HepG2 (cell line): ENCODE results near the gene SCAANT1. TPM values are rescaled to one million over a fixed set of nuclear protein-coding genes. Genes with fewer than 3 reads are reported as not detected.

ENCODE experiments used
- ATAC-seq: fragments of 200-7000 bp; cut with Tn5 transposase; 3 replicates; pipeline ENCODE4 v1.9.1; 2020; ENCODE audit warnings: mild to moderate bottlenecking, moderate library complexity
- BruUV-seq: library from RNA; stranded (reverse); fragments of 400-500 nt; replicated peaks from 2 replicates; lab custom pipeline; 2021; lab: Mats Ljungman, UMichigan
- CTCF ChIA-PET: fragments of 300-600 bp; formaldehyde crosslinking; extraction: SDS; loops from one replicate; lab custom pipeline; 2021; ENCODE audit warnings: low total read pairs, inconsistent platforms, low intra/inter-chr PET ratio; lab: Yijun Ruan, JAX
- POLR2A ChIA-PET: fragments of 350-600 bp; sonication (Branson Sonifier 250); formaldehyde crosslinking; loops from one replicate; lab custom pipeline; 2020; ENCODE audit warnings: antibody characterized with exemption, inconsistent platforms; lab: Yijun Ruan, JAX
- DNase-seq: peaks from one replicate; pipeline ENCODE4 v3.0.0-alpha.2; 2015; ENCODE audit warnings: low spot score
- FAIRE-seq: peaks from 3 replicates; lab custom pipeline; 2011; peaks lifted over from hg19 to GRCh38; lab: Jason Lieb, UNC
- H2AFZ ChIP-seq: one replicate; pipeline ENCODE4 v1.6.1; 2011; ENCODE audit warnings: low read length, inconsistent platforms
- H3K27ac ChIP-seq: fragments of 300-600 bp; 3 replicates; pipeline ENCODE4 v1.8.0; 2011; ENCODE audit warnings: mixed run types, mild to moderate bottlenecking, mixed read lengths, low read length, inconsistent platforms; ENCODE audit not compliant: insufficient read depth; ENCODE audit errors: extremely low read length
- H3K27me3 ChIP-seq, 2 experiments: fragments of 200-600 bp in 1 of 2; 2 replicates in 1 of 2; 3 replicates in 1 of 2; pipeline versions ENCODE4 v1.6.0 to v1.8.0; 2011; ENCODE audit warnings: low read length in 2 of 2, mild to moderate bottlenecking in 2 of 2, moderate library complexity in 2 of 2, inconsistent platforms in 1 of 2; ENCODE audit not compliant: insufficient read depth in 2 of 2, control insufficient read depth in 1 of 2
- H3K36me3 ChIP-seq, 2 experiments: fragments of 200-600 bp in 1 of 2; replicated peaks in 1 of 2; 2 replicates in 1 of 2; 3 replicates in 1 of 2; pipeline versions ENCODE4 v1.5.1 to v1.8.0; 2011; ENCODE audit warnings: low read length in 2 of 2, inconsistent platforms in 1 of 2; ENCODE audit not compliant: insufficient read depth in 2 of 2, control insufficient read depth in 1 of 2
- H3K4me1 ChIP-seq: 2 replicates; pipeline ENCODE4 v1.5.1; 2012; ENCODE audit warnings: low read length, inconsistent platforms; ENCODE audit not compliant: insufficient read depth
- H3K4me2 ChIP-seq: 2 replicates; pipeline ENCODE4 v1.6.0; 2011; ENCODE audit warnings: low read depth, low read length, inconsistent platforms
- H3K4me3 ChIP-seq, 3 experiments: fragments of 200-600 bp in 1 of 3; sonication (generic), shearing (Covaris generic) in 1 of 3; replicated peaks in 1 of 3; 2 replicates each; pipeline ENCODE4 v1.5.1; 2011 to 2016; ENCODE audit warnings: low read length in 3 of 3, inconsistent platforms in 2 of 3, low read depth in 2 of 3, mild to moderate bottlenecking in 2 of 3, control low read depth in 1 of 3, mixed read lengths in 1 of 3; ENCODE audit not compliant: insufficient read depth in 1 of 3
- H3K79me2 ChIP-seq: one replicate; pipeline ENCODE4 v1.6.1; 2011; ENCODE audit warnings: low read length, inconsistent platforms; ENCODE audit not compliant: insufficient read depth
- H3K9ac ChIP-seq: 2 replicates; pipeline ENCODE4 v1.6.0; 2011; ENCODE audit warnings: mild to moderate bottlenecking, low read depth, low read length, inconsistent platforms; ENCODE audit not compliant: insufficient read depth
- H3K9me3 ChIP-seq: 2 replicates; pipeline ENCODE4 v1.5.1; 2012; ENCODE audit warnings: mild to moderate bottlenecking, low read length
- H4K20me1 ChIP-seq: 2 replicates; pipeline ENCODE4 v1.6.0; 2011; ENCODE audit warnings: inconsistent platforms, mild to moderate bottlenecking, low read length, moderate library complexity; ENCODE audit not compliant: insufficient read depth
- CHCHD3 ChIP-seq: sonication (generic); formaldehyde crosslinking; IDR thresholded peaks from 2 replicates; pipeline ENCODE4 v1.8.0; 2022; ENCODE audit warnings: mild to moderate bottlenecking, missing genetic modification reagents, moderate library complexity
- CREB3 ChIP-seq: sonication (generic); formaldehyde crosslinking; IDR thresholded peaks from 2 replicates; pipeline ENCODE4 v1.5.0; 2020; ENCODE audit warnings: missing genetic modification reagents
- GTF2F1 ChIP-seq: fragments of 150-350 bp; IDR thresholded peaks from 2 replicates; pipeline ENCODE4 v1.6.1; 2014; ENCODE audit warnings: low read length
- HNRNPK ChIP-seq: fragments of 200-400 bp; formaldehyde crosslinking; IDR thresholded peaks from 2 replicates; pipeline ENCODE4 v1.6.1; 2018; ENCODE audit warnings: low read length, low read depth, moderate library complexity, mild to moderate bottlenecking; ENCODE audit not compliant: poor library complexity, severe bottlenecking
- HNRNPLL ChIP-seq: fragments of 200-400 bp; formaldehyde crosslinking; IDR thresholded peaks from 2 replicates; pipeline ENCODE4 v1.6.1; 2017; ENCODE audit warnings: mild to moderate bottlenecking, low read depth, low read length; ENCODE audit not compliant: poor library complexity, severe bottlenecking
- KAT8 ChIP-seq: IDR thresholded peaks from 2 replicates; pipeline ENCODE4 v1.6.1; 2016; ENCODE audit warnings: missing genetic modification reagents, missing compliant biosample characterization
- NCOR1 ChIP-seq: fragments of 200-600 bp; sonication (generic); IDR thresholded peaks from 2 replicates; pipeline ENCODE4 v1.7.0; 2017; ENCODE audit warnings: antibody characterized with exemption, low read length, borderline replicate concordance
- NR2F2 ChIP-seq: IDR thresholded peaks from 2 replicates; pipeline ENCODE4 v1.6.1; 2012; ENCODE audit warnings: low read depth, inconsistent platforms, borderline replicate concordance
- PRDM10 ChIP-seq: sonication (generic); formaldehyde crosslinking; IDR thresholded peaks from 2 replicates; pipeline ENCODE4 v1.4.0; 2020; ENCODE audit warnings: low read depth, missing genetic modification reagents
- RFXANK ChIP-seq: IDR thresholded peaks from 2 replicates; pipeline ENCODE4 v1.6.1; 2016
- SCMH1 ChIP-seq: sonication (generic); formaldehyde crosslinking; IDR thresholded peaks from 2 replicates; pipeline ENCODE4 v1.9.0; 2021; ENCODE audit warnings: missing genetic modification reagents, mild to moderate bottlenecking, borderline replicate concordance
- TARDBP ChIP-seq: sonication (generic); formaldehyde crosslinking; IDR thresholded peaks from 2 replicates; pipeline ENCODE4 v1.8.0; 2022; ENCODE audit warnings: mild to moderate bottlenecking, missing genetic modification reagents
- ZNF605 ChIP-seq: sonication (generic); formaldehyde crosslinking; IDR thresholded peaks from 2 replicates; pipeline ENCODE4 v1.8.0; 2022; ENCODE audit warnings: mild to moderate bottlenecking, missing genetic modification reagents
- ZNF619 ChIP-seq: sonication (generic); formaldehyde crosslinking; IDR thresholded peaks from 2 replicates; pipeline ENCODE4 v1.4.0; 2020; ENCODE audit warnings: mild to moderate bottlenecking, missing genetic modification reagents
- ZNF816 ChIP-seq: sonication (generic); formaldehyde crosslinking; IDR thresholded peaks from 2 replicates; pipeline ENCODE4 v1.8.0; 2022; ENCODE audit warnings: missing genetic modification reagents, mild to moderate bottlenecking, borderline replicate concordance
- WGBS: methylation state at CpG from one replicate; pipeline ENCODE4 v1.1.6; 2017; ENCODE audit warnings: low lambda C conversion rate; 5-methylcytosine and 5-hydroxymethylcytosine counted together
- in situ Hi-C: cut with HindIII; loops from 2 replicates; pipeline ENCODE4 v1.10.0; 2017; ENCODE audit warnings: low pct_unique_long_range_greater_than_20kb; ENCODE audit not compliant: extremely low pct_ligation_motif_present
- intact Hi-C: fragments of 100-400 bp; cut with micrococcal nuclease; formaldehyde crosslinking; loops from one replicate; pipeline ENCODE4 v1.10.0; 2022; ENCODE audit not compliant: unreplicated experiment
- polyA plus RNA-seq, 8 experiments: library from polyadenylated mRNA; depleted of rRNA in 3 of 8; stranded (reverse) in 7 of 8; unstranded in 1 of 8; fragments of >200 nt; fragmentation: Illumina TruSeq in 4 of 8; extraction: Trizol in 4 of 8; gene quantifications; 2 replicates each; pipeline versions ENCODE4 v1.2.1 to v1.2.3, GENCODE V29; 2011 to 2016; ENCODE audit warnings: low read depth in 4 of 8, missing spikeins in 1 of 8, mixed read lengths in 1 of 8; ENCODE audit not compliant: insufficient read depth in 1 of 8
- total RNA-seq, 5 experiments: library from RNA; depleted of rRNA; stranded (reverse); fragments of >200 nt; fragmentation: Illumina TruSeq; extraction: Trizol; gene quantifications; 2 replicates each; pipeline ENCODE4 v1.2.3, GENCODE V29; 2016; ENCODE audit warnings: low read depth in 1 of 5

SCAANT1 gene
- total and polyA plus RNA-seq, 2 of the 13 experiments (the other 11 are each of a cell fraction or from before 2014, with no cell fraction given) = not detected

GRCh38 chr3:63959146-63959545 lies 47.0 kb upstream of the SCAANT1 start:
- Histone ChIP-seq H2AFZ (no peak overlapping the region), H3K9ac (no peak overlapping the region), H3K4me1 (peaks cover 7% of the 10 kb centered on the region; the same call in 1 of the 2 replicates), H3K27me3 (no peaks in the 10 kb centered on the region), H3K36me3 (peaks cover 3 to 17% of the 10 kb centered on the region in 2 experiments; a peak in 4 of 5 replicates), H4K20me1 (no peaks in the 10 kb centered on the region), H3K27ac (no peak overlapping the region), H3K9me3 (no peaks in the 10 kb centered on the region), H3K4me2 (no peak overlapping the region), H3K4me3 (no peak overlapping the region), H3K79me2 (peaks cover 6% of the 10 kb centered on the region)
- no peak for DNase-seq
- WGBS = 94% methylated on average over 3 of the region's 3 CpGs
- no TSS peak for BruUV-seq
- in situ Hi-C loops (no loop called here), intact Hi-C loops (no loop called here)
- CTCF ChIA-PET = no interaction called here
- TF ChIP-seq NCOR1 (no peak), SCMH1 (CRISPR knock-in tag) (no peak), GTF2F1 (no peak), CREB3 (CRISPR knock-in tag) (no peak), ZNF619 (CRISPR knock-in tag) (no peak), TARDBP (no peak), HNRNPLL (no peak), KAT8 (CRISPR knock-in tag) (no peak), CHCHD3 (CRISPR knock-in tag) (no peak), ZNF605 (CRISPR knock-in tag) (no peak), HNRNPK (no peak), PRDM10 (CRISPR knock-in tag) (no peak), RFXANK (CRISPR knock-in tag) (no peak), NR2F2 (no peak), ZNF816 (CRISPR knock-in tag) (no peak)
- POLR2A ChIA-PET = no interaction called here
- ATAC-seq = no peak
- no peak for FAIRE-seq
